Measurements from ENCODE around the gene LHFPL3. TPM values are rescaled to one million over a fixed set of nuclear protein-coding genes. Genes with fewer than 3 reads are reported as not detected.

The LHFPL3 gene
- polyA plus RNA-seq, 1 donor from 2014 or later, result 5.6 TPM

DNA sequence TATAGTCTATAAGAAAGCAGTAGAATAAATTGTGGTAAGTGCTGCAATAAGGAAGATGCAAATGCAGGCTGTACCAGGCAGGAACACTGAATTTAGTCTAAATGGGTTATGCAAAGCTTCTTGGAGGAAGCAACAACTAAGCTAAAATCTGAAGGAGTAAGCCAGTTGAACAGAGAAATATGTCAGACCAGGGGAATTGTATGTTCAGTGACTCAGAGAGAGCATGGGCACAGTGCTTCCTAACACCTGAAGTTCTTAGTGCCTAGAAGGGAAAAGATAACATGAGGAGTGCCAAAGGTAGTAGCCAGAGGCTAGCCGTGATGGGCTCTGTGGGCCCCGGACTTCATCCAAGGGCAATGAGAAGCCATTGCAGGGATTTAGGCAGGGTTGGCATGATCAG lies 481.5 kb downstream of the LHFPL3 start:
- Histone ChIP-seq H4K20me1 (ENCODE audit: insufficient read depth) (no peaks in the 10 kb centered on the region), H3K4me3 (ENCODE audit: low read length) (no peak overlapping the region), H3K9me2 (ENCODE audit: insufficient read depth, low read length) (no peaks in the 10 kb centered on the region), H3K4me2 (ENCODE audit: low read length) (no peak overlapping the region), H3K27me3 (ENCODE audit: insufficient read depth, low read depth, low read length) (no peaks in the 10 kb centered on the region), H3K9me3 (ENCODE audit: low read length) (no peaks in the 10 kb centered on the region), H2AFZ (ENCODE audit: low read depth, low read length) (no peak overlapping the region), H3K9ac (ENCODE audit: low read length) (no peak overlapping the region), H3K36me3 (ENCODE audit: insufficient read depth, low read length) (no peaks in the 10 kb centered on the region), H3K79me2 (replicated peaks; ENCODE audit: insufficient read depth, low read length) (no peaks in the 10 kb centered on the region), H3F3A (ENCODE audit: insufficient read depth, low read length, poor library complexity, severe bottlenecking) (no peaks in the 10 kb centered on the region), H3K27ac (ENCODE audit: low read length) (no peak overlapping the region)
- TF ChIP-seq SMC3 (conservative IDR thresholded peaks at IDR 0.05; ENCODE audit: poor library complexity) (no peak), RAD21 (conservative IDR thresholded peaks at IDR 0.05) (no peak), POLR2AphosphoS5 (IDR thresholded peaks at IDR 0.05) (no peak), EZH2 (IDR thresholded peaks at IDR 0.05; ENCODE audit: borderline replicate concordance, insufficient read depth, low read length, poor library complexity, severe bottlenecking) (no peak), EP300 (conservative IDR thresholded peaks at IDR 0.05; ENCODE audit: poor library complexity, severe bottlenecking) (no peak), TAF1 (IDR thresholded peaks at IDR 0.05; ENCODE audit: low read depth) (no peak), MXI1 (conservative IDR thresholded peaks at IDR 0.05; ENCODE audit: poor library complexity, severe bottlenecking) (no peak)
- TF ChIP-seq, protein P1, sequence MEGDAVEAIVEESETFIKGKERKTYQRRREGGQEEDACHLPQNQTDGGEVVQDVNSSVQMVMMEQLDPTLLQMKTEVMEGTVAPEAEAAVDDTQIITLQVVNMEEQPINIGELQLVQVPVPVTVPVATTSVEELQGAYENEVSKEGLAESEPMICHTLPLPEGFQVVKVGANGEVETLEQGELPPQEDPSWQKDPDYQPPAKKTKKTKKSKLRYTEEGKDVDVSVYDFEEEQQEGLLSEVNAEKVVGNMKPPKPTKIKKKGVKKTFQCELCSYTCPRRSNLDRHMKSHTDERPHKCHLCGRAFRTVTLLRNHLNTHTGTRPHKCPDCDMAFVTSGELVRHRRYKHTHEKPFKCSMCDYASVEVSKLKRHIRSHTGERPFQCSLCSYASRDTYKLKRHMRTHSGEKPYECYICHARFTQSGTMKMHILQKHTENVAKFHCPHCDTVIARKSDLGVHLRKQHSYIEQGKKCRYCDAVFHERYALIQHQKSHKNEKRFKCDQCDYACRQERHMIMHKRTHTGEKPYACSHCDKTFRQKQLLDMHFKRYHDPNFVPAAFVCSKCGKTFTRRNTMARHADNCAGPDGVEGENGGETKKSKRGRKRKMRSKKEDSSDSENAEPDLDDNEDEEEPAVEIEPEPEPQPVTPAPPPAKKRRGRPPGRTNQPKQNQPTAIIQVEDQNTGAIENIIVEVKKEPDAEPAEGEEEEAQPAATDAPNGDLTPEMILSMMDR (IDR thresholded peaks at IDR 0.05; ENCODE audit: poor library complexity, severe bottlenecking), result no peak
- TF ChIP-seq, protein P2, sequence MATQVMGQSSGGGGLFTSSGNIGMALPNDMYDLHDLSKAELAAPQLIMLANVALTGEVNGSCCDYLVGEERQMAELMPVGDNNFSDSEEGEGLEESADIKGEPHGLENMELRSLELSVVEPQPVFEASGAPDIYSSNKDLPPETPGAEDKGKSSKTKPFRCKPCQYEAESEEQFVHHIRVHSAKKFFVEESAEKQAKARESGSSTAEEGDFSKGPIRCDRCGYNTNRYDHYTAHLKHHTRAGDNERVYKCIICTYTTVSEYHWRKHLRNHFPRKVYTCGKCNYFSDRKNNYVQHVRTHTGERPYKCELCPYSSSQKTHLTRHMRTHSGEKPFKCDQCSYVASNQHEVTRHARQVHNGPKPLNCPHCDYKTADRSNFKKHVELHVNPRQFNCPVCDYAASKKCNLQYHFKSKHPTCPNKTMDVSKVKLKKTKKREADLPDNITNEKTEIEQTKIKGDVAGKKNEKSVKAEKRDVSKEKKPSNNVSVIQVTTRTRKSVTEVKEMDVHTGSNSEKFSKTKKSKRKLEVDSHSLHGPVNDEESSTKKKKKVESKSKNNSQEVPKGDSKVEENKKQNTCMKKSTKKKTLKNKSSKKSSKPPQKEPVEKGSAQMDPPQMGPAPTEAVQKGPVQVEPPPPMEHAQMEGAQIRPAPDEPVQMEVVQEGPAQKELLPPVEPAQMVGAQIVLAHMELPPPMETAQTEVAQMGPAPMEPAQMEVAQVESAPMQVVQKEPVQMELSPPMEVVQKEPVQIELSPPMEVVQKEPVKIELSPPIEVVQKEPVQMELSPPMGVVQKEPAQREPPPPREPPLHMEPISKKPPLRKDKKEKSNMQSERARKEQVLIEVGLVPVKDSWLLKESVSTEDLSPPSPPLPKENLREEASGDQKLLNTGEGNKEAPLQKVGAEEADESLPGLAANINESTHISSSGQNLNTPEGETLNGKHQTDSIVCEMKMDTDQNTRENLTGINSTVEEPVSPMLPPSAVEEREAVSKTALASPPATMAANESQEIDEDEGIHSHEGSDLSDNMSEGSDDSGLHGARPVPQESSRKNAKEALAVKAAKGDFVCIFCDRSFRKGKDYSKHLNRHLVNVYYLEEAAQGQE (IDR thresholded peaks at IDR 0.05; ENCODE audit: borderline replicate concordance), result no peak

DNA sequence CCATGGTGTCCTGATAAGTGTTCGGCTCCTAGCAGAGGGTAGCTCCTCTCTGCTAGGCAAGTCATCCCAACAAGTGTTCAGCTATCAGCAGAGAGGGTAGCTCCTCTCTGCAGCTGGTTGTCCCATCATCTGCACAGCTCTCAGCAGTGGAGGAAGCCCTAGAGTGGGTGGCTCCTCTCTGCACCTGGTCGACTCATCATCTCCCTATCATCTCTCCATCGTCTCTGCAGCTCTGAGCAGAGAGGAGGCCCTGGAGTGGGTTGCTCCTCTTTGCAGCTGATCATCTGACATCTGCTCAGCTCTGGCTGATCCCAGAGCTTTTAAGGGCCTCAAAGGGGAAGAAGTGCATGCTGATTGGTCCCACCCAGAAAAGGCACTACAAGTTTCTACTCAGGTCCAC lies 485.7 kb downstream of the LHFPL3 start:
- H3K36me3 ChIP-seq (ENCODE audit: insufficient read depth, low read length), result no peaks in the 10 kb centered on the region
- H3K27me3 ChIP-seq (ENCODE audit: insufficient read depth, low read depth, low read length), result no peaks in the 10 kb centered on the region
- no peaks in the 10 kb centered on the region for H3F3A ChIP-seq (ENCODE audit: insufficient read depth, low read length, poor library complexity, severe bottlenecking)
- H3K4me2 ChIP-seq (ENCODE audit: low read length), result no peak overlapping the region
- H3K79me2 ChIP-seq (replicated peaks; ENCODE audit: insufficient read depth, low read length), result no peaks in the 10 kb centered on the region
- no peaks in the 10 kb centered on the region for H4K20me1 ChIP-seq (ENCODE audit: insufficient read depth)
- no peak overlapping the region for H3K27ac ChIP-seq (ENCODE audit: low read length)
- H3K9me2 ChIP-seq (ENCODE audit: insufficient read depth, low read length), result no peaks in the 10 kb centered on the region
- H3K4me3 ChIP-seq (ENCODE audit: low read length), result no peak overlapping the region
- TF ChIP-seq, protein P1 (IDR thresholded peaks at IDR 0.05; ENCODE audit: poor library complexity, severe bottlenecking), result no peak
- TF ChIP-seq TAF1 (IDR thresholded peaks at IDR 0.05; ENCODE audit: low read depth) (no peak), EP300 (conservative IDR thresholded peaks at IDR 0.05; ENCODE audit: poor library complexity, severe bottlenecking) (no peak), POLR2AphosphoS5 (IDR thresholded peaks at IDR 0.05) (no peak), SMC3 (conservative IDR thresholded peaks at IDR 0.05; ENCODE audit: poor library complexity) (no peak), RAD21 (conservative IDR thresholded peaks at IDR 0.05) (no peak), EZH2 (IDR thresholded peaks at IDR 0.05; ENCODE audit: borderline replicate concordance, insufficient read depth, low read length, poor library complexity, severe bottlenecking) (no peak), MXI1 (conservative IDR thresholded peaks at IDR 0.05; ENCODE audit: poor library complexity, severe bottlenecking) (no peak)
- TF ChIP-seq, protein P2 (IDR thresholded peaks at IDR 0.05; ENCODE audit: borderline replicate concordance), result no peak
- no peaks in the 10 kb centered on the region for H3K9me3 ChIP-seq (ENCODE audit: low read length)
- no peak overlapping the region for H3K9ac ChIP-seq (ENCODE audit: low read length)
- H2AFZ ChIP-seq (ENCODE audit: low read depth, low read length), result no peak overlapping the region
